ENCODE results near the gene FAM174C. TPM values are rescaled to one million over a fixed set of nuclear protein-coding genes. Genes with fewer than 3 reads are reported as not detected.
"Not testable (repeated sequence)": the region's sequence is repeated elsewhere in the genome, so short reads cannot be mapped to it uniquely, and the experiment has no call there.

FAM174C gene
- total RNA-seq, 1 donor from 2014 or later: 57.6 TPM

- no peak for DNase-seq (ENCODE audit: low spot score)
Measured at GRCh38 chr19:1237027-1237659, 38.2 kb upstream of the FAM174C start.

- DNase-seq (ENCODE audit: low spot score): no peak
Measured at GRCh38 chr19:1237754-1238368, 37.5 kb upstream of the FAM174C start, which contains the start of gene CBARP. CBARP (minus strand) TSS chr19:1238005; CDS start chr19:1236100, 1,905 bp downstream.

GRCh38 chr19:1238369-1239303 is 36.7 kb upstream of the FAM174C start:
- no peak for DNase-seq (ENCODE audit: low spot score)

- DNase-seq (ENCODE audit: low spot score): no peak
Measured at GRCh38 chr19:1239420-1239795, 35.9 kb upstream of the FAM174C start.

GRCh38 chr19:1239796-1240737 is 35.3 kb upstream of the FAM174C start:
- peak; percentile 88 for DNase-seq (ENCODE audit: low spot score)

GRCh38 chr19:1240925-1241324 is 34.4 kb upstream of the FAM174C start:
- DNase-seq (ENCODE audit: low spot score): no peak

GRCh38 chr19:1241417-1242095 is 33.8 kb upstream of the FAM174C start, which contains the start of gene ATP5F1D:
ATP5F1D (plus strand) TSS chr19:1241751; CDS start chr19:1241851, 100 bp downstream.
- DNase-seq (ENCODE audit: low spot score): peak; percentile 95

DNA sequence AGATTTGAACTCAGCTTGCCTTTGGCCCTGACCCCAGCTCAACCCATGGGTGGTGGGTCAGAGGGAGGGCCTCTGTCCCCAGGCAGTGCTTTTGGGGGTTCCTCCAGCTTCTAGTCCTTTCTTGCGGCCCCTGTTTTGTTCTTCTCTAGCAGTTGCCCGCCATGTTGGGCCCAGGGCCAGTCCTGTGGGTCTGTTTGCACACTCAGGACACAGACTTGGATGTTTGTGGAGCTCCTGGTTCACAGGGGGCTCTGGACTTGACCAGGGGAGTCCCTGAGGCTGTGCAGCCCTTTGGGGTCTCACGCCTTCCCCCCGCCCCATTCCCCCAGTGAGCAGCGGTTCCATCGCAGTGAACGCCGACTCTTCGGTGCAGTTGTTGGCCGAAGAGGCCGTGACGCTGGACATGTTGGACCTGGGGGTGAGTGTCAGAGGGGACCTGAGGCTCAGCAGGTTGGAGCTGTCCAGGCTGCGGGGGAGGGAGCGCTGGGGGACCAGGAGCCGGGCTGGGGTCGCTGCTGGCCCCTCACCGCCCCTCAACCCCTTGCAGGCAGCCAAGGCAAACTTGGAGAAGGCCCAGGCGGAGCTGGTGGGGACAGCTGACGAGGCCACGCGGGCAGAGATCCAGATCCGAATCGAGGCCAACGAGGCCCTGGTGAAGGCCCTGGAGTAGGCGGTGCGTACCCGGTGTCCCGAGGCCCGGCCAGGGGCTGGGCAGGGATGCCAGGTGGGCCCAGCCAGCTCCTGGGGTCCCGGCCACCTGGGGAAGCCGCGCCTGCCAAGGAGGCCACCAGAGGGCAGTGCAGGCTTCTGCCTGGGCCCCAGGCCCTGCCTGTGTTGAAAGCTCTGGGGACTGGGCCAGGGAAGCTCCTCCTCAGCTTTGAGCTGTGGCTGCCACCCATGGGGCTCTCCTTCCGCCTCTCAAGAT is 31.3 kb upstream of the FAM174C start:
- DNase-seq (ENCODE audit: low spot score): peak; percentile 89

GRCh38 chr19:1244693-1245451 is 30.5 kb upstream of the FAM174C start:
- DNase-seq (ENCODE audit: low spot score): no peak

GRCh38 chr19:1245494-1246264 is 29.7 kb upstream of the FAM174C start:
- DNase-seq (ENCODE audit: low spot score): no peak

- DNase-seq (ENCODE audit: low spot score): not testable (repeated sequence)
Measured at GRCh38 chr19:1246265-1247087, 28.9 kb upstream of the FAM174C start.

DNA sequence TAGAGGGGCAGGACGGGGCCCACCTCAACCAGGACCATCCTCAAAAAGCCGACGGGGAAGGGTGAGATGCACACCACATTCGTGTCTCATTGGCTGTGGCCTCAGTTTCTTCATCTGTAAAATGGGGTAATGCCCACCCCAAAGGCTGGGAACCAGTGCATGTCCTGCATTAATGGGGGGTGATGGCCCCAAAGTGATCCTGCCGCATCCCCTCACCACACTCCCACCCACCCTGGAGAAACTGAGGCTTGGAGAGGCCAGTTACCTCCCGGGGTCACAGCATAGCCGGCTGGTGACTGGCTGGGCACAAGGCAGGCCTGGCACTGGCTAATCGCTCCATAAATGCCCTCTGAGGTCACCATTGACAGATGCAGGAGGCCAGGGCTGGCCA is 27.6 kb upstream of the FAM174C start:
- DNase-seq (ENCODE audit: low spot score): no peak

DNA sequence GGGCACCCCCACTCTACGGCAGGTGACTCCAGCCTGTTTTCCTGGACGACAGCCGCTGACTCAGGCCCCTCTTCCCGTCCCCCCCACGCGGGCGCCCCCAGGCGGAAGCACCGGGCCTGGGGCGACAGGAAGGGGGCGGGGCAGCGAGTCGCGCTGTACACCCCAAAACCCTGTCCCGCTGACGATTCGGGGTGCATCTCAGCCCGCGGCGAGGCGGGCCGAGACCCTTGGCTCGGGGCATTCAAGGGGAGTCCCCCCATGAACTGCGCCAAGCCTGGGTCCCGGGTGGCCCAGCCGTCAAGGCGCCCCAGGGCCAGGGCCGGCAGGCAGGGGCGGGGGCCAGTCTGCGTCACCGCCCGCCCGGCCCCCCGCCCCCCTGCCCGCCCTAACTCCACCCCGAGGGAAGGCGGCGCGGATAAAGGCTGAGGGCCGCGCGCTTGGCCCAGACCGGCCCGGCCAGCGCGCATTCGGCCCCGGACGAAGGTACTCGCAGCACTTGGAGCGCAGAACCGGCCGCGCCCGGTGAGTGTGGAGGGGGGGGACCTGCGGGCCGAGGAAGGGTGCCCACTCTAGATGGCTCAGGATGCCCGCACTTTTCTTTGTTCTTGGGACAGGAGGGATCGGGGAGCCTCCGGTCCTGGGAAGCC is 27.1 kb upstream of the FAM174C start, which contains the start of gene MIDN:
TSS of gene MIDN (plus strand) at position 445 of the 647 bp plus-strand sequence. CDS start 1,714 bp downstream, outside the sequence.
- DNase-seq (ENCODE audit: low spot score): peak; percentile 83

- peak; percentile 69 for DNase-seq (ENCODE audit: low spot score)
Measured at GRCh38 chr19:1248786-1249297, 26.5 kb upstream of the FAM174C start.

GRCh38 chr19:1249298-1249989 is 25.9 kb upstream of the FAM174C start:
- peak; percentile 96 for DNase-seq (ENCODE audit: low spot score)

Measured in mucosa of gallbladder (tissue), 1 donor.